ENCODE data around the gene CUL7.

GRCh38 chr6:43077981-43078511, 24.4 kb upstream of the CUL7 start:
- TF ChIP-seq CTCF (optimal IDR thresholded peaks at IDR 0.05 in 1 of 3, IDR thresholded peaks at IDR 0.05 in 1 of 3, conservative IDR thresholded peaks at IDR 0.05 in 1 of 3; ENCODE audit: extremely low read depth in 1 of 3, insufficient read depth in 2 of 3, low read length in 3 of 3) (no peak), EZH2 (IDR thresholded peaks at IDR 0.05; ENCODE audit: low read length) (no peak)

All from keratinocyte (primary cell).